Right lobe of liver (tissue), 6 donors: ENCODE measurements around the gene KRTAP10-9. TPM values are rescaled to one million over a fixed set of nuclear protein-coding genes. Genes with fewer than 3 reads are reported as not detected.
A peak's percentile ranks its signal among the peaks of the same experiment; 100 is the strongest.

Experiments used
- ATAC-seq, 4 donors: fragments of 200-7000 bp; cut with Tn5 transposase; one replicate each; pipeline ENCODE4 v1.9.1; 2020; ENCODE audit warnings: mild to moderate bottlenecking in 4 of 4, moderate library complexity in 4 of 4
- DNase-seq, 3 donors: peaks; one replicate each; pipeline ENCODE4 v3.0.0-alpha.2; 2020
- H3K27ac ChIP-seq, 3 donors: fragments of 200-600 bp; one replicate each; pipeline ENCODE4 v1.8.0; 2022
- H3K27me3 ChIP-seq, 2 donors: fragments of 200-600 bp; one replicate each; pipeline ENCODE4 v1.8.0; 2022
- H3K36me3 ChIP-seq, 4 donors: fragments of 200-600 bp; sonication (generic) in 1 of 4; one replicate each; pipeline versions ENCODE4 v1.5.1 to v1.8.0; 2017 to 2022; ENCODE audit warnings: control low read depth in 1 of 4
- H3K4me1 ChIP-seq, 4 donors: fragments of 200-600 bp; sonication (generic) in 1 of 4; one replicate each; pipeline versions ENCODE4 v1.5.1 to v1.8.0; 2017 to 2022; ENCODE audit warnings: control low read depth in 1 of 4
- H3K4me3 ChIP-seq, 3 donors: fragments of 200-600 bp; one replicate each; pipeline ENCODE4 v1.8.0; 2022
- H3K9me3 ChIP-seq, 4 donors: fragments of 200-600 bp; sonication (generic) in 1 of 4; one replicate each; pipeline versions ENCODE4 v1.5.1 to v1.8.0; 2017 to 2022; ENCODE audit warnings: control low read depth in 1 of 4
- CTCF ChIP-seq, 4 donors: fragments of 200-600 bp in 3 of 4; fragments of 450-650 bp in 1 of 4; IDR thresholded peaks; one replicate each; pipeline versions ENCODE4 v1.5.1 to v1.8.0; 2016 to 2022; ENCODE audit warnings: antibody characterized with exemption in 4 of 4, mild to moderate bottlenecking in 2 of 4
- POLR2A ChIP-seq: fragments of 450-650 bp; IDR thresholded peaks from one replicate; pipeline ENCODE4 v1.6.1; 2017; ENCODE audit warnings: antibody characterized with exemption, mild to moderate bottlenecking
- WGBS: methylation state at CpG from one replicate; pipeline ENCODE4 v1.1.6; 2018; ENCODE audit warnings: low coverage, low lambda C conversion rate; ENCODE audit not compliant: insufficient coverage; ENCODE audit errors: missing lambda C conversion rate; 5-methylcytosine and 5-hydroxymethylcytosine counted together
- intact Hi-C, 2 donors: fragments of 100-400 bp; cut with DNase I; formaldehyde crosslinking; loops; one replicate each; pipeline versions ENCODE4 v1.11.2 to v1.14.1; 2022
- total RNA-seq, 6 experiments: library from RNA; depleted of rRNA in 2 of 6; stranded (reverse); fragments of >200 nt in 2 of 6; fragmentation: NEBNext Ultra II Directional in 3 of 6; extraction: Animal tissue kit (Norgen Biotek cat#: 25700) in 3 of 6; gene quantifications; one replicate each; pipeline versions ENCODE4 v1.1.0 to v1.2.4, GENCODE V29; 2016 to 2023
- donor health status: DM: no; HTN: yes; CAD: no.
- donor health status: DM: no; HTN: no; CAD: no.
- donor health status: DM: no; HTN: no; CAD: no.
- donor health status: DM: no; HTN: yes; CAD: no.
- donor health status: DM: no; HTN: yes; CAD: no.

KRTAP10-9 gene
- total RNA-seq, 6 experiments from 2014 or later: not detected

GRCh38 chr21:44666401-44667320 is 39.8 kb downstream of the KRTAP10-9 start, which contains the start of gene KRTAP12-2:
Gene KRTAP12-2, minus strand, starts transcription at chr21:44666927. Its CDS starts 41 bp downstream, at chr21:44666886.
- TF ChIP-seq CTCF (IDR thresholded peaks at IDR 0.05) (no peak), POLR2A (no peak)
- no peaks in the 10 kb centered on the region for H3K9me3 ChIP-seq
- intact Hi-C loops: no loop called here
- no peak within 1 kb of the TSS for H3K4me3 ChIP-seq
- ATAC-seq (peak in 1 of 4 donors; percentile 39), DNase-seq (no peak)
- H3K27me3 ChIP-seq: no peaks in the 10 kb centered on the region
- no peak within 1 kb of the TSS for H3K27ac ChIP-seq
- 55% methylated on average over 2 of the region's 19 CpGs for WGBS
- H3K4me1 ChIP-seq: no peaks in the 10 kb centered on the region
- H3K36me3 ChIP-seq: no peaks in the 10 kb centered on the region

DNA sequence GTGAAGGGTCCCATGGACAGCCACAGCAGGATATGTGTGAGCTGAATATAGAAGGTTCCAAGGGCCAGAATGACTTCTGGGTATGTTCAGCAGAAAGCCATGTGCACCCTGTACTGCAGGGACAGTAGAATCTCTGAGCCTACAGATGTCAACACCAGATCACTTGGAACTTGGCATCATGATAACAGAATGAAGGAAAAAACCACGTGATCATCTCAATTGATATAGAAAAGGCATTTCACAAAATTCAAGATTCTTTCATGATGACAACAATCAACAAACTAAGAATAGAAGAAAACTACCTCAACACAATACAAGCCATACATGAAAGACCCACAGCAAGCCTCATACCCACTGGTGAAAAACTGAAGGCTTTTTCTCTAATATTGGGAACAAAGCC is 40.7 kb downstream of the KRTAP10-9 start:
- no peak for DNase-seq
- Histone ChIP-seq H3K27me3 (no peaks in the 10 kb centered on the region), H3K27ac (no peak overlapping the region), H3K36me3 (no peaks in the 10 kb centered on the region), H3K9me3 (no peaks in the 10 kb centered on the region), H3K4me1 (no peaks in the 10 kb centered on the region), H3K4me3 (no peak overlapping the region)
- 44% methylated on average over 1 of the region's 1 CpG for WGBS
- intact Hi-C loops: no loop called here
- no peak for TF ChIP-seq POLR2A
- no peak for TF ChIP-seq CTCF (IDR thresholded peaks at IDR 0.05)
- no peak for ATAC-seq

GRCh38 chr21:44670642-44671432 is 43.9 kb downstream of the KRTAP10-9 start:
- no peaks in the 10 kb centered on the region for H3K4me1 ChIP-seq
- TF ChIP-seq CTCF (IDR thresholded peaks at IDR 0.05) (no peak), POLR2A (no peak)
- DNase-seq: no peak
- 49% methylated on average over 3 of the region's 3 CpGs for WGBS
- peaks cover 0 to 4% (median 0%) of the 10 kb centered on the region in 4 donors for H3K9me3 ChIP-seq
- intact Hi-C loops: no loop called here
- H3K36me3 ChIP-seq: no peaks in the 10 kb centered on the region
- H3K27me3 ChIP-seq: no peaks in the 10 kb centered on the region
- no peak overlapping the region for H3K27ac ChIP-seq
- ATAC-seq: no peak
- no peak overlapping the region for H3K4me3 ChIP-seq

DNA sequence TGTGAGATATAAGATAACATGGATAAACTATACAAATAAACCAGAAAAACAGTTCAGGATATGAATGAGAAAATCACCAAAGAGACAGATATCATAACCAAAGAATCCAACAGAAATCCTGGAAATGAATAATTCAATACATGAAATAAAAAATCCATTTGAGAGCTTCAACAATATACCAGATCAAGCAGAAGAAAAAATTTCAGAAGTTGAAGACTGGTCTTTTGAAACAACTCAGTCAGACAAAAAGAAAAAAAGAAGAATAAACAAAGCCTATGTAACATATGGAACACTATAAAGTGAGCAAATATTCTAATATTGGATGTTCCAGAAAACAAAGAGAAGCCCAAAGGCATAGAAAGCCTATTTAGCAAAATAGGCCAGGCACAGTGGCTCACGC is 45.0 kb downstream of the KRTAP10-9 start:
- Histone ChIP-seq H3K36me3 (no peaks in the 10 kb centered on the region), H3K27ac (no peak overlapping the region), H3K4me3 (no peak overlapping the region), H3K27me3 (no peaks in the 10 kb centered on the region), H3K4me1 (no peaks in the 10 kb centered on the region), H3K9me3 (peaks cover 0 to 4% (median 0%) of the 10 kb centered on the region in 4 donors)
- no CpG with 5 or more reads among the region's 1 CpG for WGBS
- DNase-seq (no peak), ATAC-seq (no peak)
- intact Hi-C loops: no loop called here
- no peak for TF ChIP-seq CTCF (IDR thresholded peaks at IDR 0.05)
- TF ChIP-seq POLR2A: no peak
